ENCODE data around the gene EXOC3L1.

Gene EXOC3L1

GRCh38 chr16:67235816-67236562 lies 46.1 kb upstream of the EXOC3L1 start:
- TF ChIP-seq OSR1 (CRISPR knock-in tag; IDR thresholded peaks at IDR 0.05) (no peak), GLIS3 (CRISPR knock-in tag; IDR thresholded peaks at IDR 0.05) (no peak), ZFP30 (CRISPR knock-in tag; IDR thresholded peaks at IDR 0.05) (no peak), SNAI2 (CRISPR knock-in tag; IDR thresholded peaks at IDR 0.05) (no peak), TCF4 (CRISPR knock-in tag; IDR thresholded peaks at IDR 0.05; ENCODE audit: borderline replicate concordance) (no peak), PPARA (CRISPR knock-in tag; IDR thresholded peaks at IDR 0.05; ENCODE audit: borderline replicate concordance) (no peak), CSRNP3 (CRISPR knock-in tag; IDR thresholded peaks at IDR 0.05) (no peak), PATZ1 (CRISPR knock-in tag; IDR thresholded peaks at IDR 0.05; ENCODE audit: borderline replicate concordance) (no peak), RARB (CRISPR knock-in tag; IDR thresholded peaks at IDR 0.05) (no peak), BACH2 (CRISPR knock-in tag; IDR thresholded peaks at IDR 0.05; ENCODE audit: borderline replicate concordance) (no peak), TOX (CRISPR knock-in tag; IDR thresholded peaks at IDR 0.05; ENCODE audit: borderline replicate concordance) (no peak), CREB5 (CRISPR knock-in tag; IDR thresholded peaks at IDR 0.05; ENCODE audit: low read depth) (no peak)
- ATAC-seq, result no peak

GRCh38 chr16:67234180-67234597 lies 44.3 kb upstream of the EXOC3L1 start:
- ATAC-seq, result no peak
- no peak for TF ChIP-seq ESRRG (CRISPR knock-in tag; IDR thresholded peaks at IDR 0.05)
- no peak for TF ChIP-seq ZNF8 (CRISPR knock-in tag; IDR thresholded peaks at IDR 0.05)
- no peak for TF ChIP-seq PATZ1 (CRISPR knock-in tag; IDR thresholded peaks at IDR 0.05; ENCODE audit: borderline replicate concordance)
- TF ChIP-seq TCF4 (CRISPR knock-in tag; IDR thresholded peaks at IDR 0.05; ENCODE audit: borderline replicate concordance), result no peak
- no peak for TF ChIP-seq ZNF70 (CRISPR knock-in tag; IDR thresholded peaks at IDR 0.05)
- no peak for TF ChIP-seq BACH2 (CRISPR knock-in tag; IDR thresholded peaks at IDR 0.05; ENCODE audit: borderline replicate concordance)
- TF ChIP-seq SNAI2 (CRISPR knock-in tag; IDR thresholded peaks at IDR 0.05), result no peak
- TF ChIP-seq CSDC2 (CRISPR knock-in tag; IDR thresholded peaks at IDR 0.05), result no peak
- TF ChIP-seq ZC3H10 (CRISPR knock-in tag; IDR thresholded peaks at IDR 0.05), result no peak
- TF ChIP-seq OSR1 (CRISPR knock-in tag; IDR thresholded peaks at IDR 0.05), result no peak
- no peak for TF ChIP-seq ZNF565 (CRISPR knock-in tag; conservative IDR thresholded peaks at IDR 0.05; ENCODE audit: low read depth)
- no peak for TF ChIP-seq ZFP30 (CRISPR knock-in tag; IDR thresholded peaks at IDR 0.05)
- TF ChIP-seq CREB5 (CRISPR knock-in tag; IDR thresholded peaks at IDR 0.05; ENCODE audit: low read depth), result no peak
- no peak for TF ChIP-seq RARB (CRISPR knock-in tag; IDR thresholded peaks at IDR 0.05)
- TF ChIP-seq POU6F1 (CRISPR knock-in tag; IDR thresholded peaks at IDR 0.05; ENCODE audit: borderline replicate concordance, low read depth), result no peak
- no peak for TF ChIP-seq ISL1 (CRISPR knock-in tag; IDR thresholded peaks at IDR 0.05)
- TF ChIP-seq ZFP3 (CRISPR knock-in tag; IDR thresholded peaks at IDR 0.05), result no peak

Measured in SK-N-SH treated with all-trans-retinoic acid at 6 μM for 48 hours (cell line).